ENCODE data around the gene MEI1.
A peak's percentile ranks its signal among the peaks of the same experiment; 100 is the strongest.

The MEI1 gene

GRCh38 chr22:41787331-41787730, 88.0 kb downstream of the MEI1 start:
- DNase-seq, result no peak

GRCh38 chr22:41793871-41794270, 94.6 kb downstream of the MEI1 start:
- DNase-seq, result no peak

GRCh38 chr22:41798736-41799135, 99.4 kb downstream of the MEI1 start:
- no peak for DNase-seq

GRCh38 chr22:41799486-41800347, 100.4 kb downstream of the MEI1 start:
- DNase-seq, result no peak

- peak; percentile 90 for DNase-seq
These were observed 101.2 kb downstream of the MEI1 start, which contains the start of gene CCDC134 for GRCh38 chr22:41800348-41801146. CCDC134 (plus strand) TSS chr22:41800679; CDS start chr22:41808891, 8,212 bp downstream.

- no peak for DNase-seq
These were observed 102.0 kb downstream of the MEI1 start for GRCh38 chr22:41801147-41801819.

DNA sequence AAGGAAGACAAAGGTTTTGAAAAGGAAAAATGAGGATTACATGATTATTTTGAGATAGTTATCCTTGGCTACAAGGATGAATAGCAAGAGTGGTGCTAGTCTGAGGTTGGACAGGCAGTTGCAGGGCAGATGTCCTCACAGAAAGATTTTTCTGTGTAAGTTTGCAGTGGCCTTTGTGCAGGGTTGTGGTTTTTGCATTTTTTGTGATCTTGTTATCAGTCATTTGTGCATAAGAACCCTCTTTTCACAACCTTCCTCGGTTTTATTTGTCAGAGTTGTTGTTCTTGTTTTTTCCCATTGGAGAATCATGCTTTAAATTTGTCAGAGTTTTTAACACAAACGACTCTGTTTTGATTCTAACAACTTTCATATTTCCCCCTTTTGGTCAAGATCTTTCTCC, 102.6 kb downstream of the MEI1 start:
- DNase-seq, result no peak

DNA sequence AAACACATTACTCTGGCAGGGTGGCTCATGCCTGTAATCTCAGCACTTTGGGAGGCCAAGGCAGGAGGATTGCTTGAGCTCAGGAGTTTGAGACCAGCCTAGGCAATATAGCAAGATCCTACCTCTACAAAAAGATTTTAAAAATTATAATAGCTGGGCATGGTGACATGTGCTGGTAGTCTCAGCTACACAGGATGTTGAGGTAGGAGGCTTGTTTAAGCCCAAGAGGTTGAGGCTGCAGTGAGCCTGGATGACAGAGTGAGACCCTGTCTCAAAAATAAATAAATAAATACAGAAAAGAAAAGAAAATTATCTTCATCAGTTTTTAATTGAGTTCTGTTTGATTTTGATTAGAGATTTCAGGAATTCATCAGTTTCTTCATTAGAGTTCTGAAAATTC, 106.3 kb downstream of the MEI1 start:
- DNase-seq, result no peak

- DNase-seq, result no peak
These were observed 109.1 kb downstream of the MEI1 start for GRCh38 chr22:41808400-41808799.

DNA sequence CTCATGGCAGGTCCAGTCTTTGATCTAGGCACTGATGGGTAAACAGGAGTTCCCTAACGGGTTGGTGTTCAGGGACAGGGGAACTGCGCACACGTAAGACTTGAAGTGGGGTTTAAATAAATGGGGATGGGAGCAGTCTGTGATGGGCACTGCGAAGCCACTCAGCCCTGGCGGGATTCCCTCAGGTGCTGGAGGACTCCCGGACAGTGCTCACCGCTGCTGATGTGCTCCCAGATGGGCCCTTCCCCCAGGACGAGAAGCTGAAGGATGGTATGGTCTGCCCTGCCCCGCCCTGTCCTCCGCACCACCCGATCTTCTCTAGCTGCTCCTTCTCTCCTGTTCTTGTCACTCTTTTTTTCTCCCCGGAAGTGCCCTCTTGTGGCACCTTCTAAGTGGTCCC, 110.7 kb downstream of the MEI1 start:
- DNase-seq, result no peak

DNA sequence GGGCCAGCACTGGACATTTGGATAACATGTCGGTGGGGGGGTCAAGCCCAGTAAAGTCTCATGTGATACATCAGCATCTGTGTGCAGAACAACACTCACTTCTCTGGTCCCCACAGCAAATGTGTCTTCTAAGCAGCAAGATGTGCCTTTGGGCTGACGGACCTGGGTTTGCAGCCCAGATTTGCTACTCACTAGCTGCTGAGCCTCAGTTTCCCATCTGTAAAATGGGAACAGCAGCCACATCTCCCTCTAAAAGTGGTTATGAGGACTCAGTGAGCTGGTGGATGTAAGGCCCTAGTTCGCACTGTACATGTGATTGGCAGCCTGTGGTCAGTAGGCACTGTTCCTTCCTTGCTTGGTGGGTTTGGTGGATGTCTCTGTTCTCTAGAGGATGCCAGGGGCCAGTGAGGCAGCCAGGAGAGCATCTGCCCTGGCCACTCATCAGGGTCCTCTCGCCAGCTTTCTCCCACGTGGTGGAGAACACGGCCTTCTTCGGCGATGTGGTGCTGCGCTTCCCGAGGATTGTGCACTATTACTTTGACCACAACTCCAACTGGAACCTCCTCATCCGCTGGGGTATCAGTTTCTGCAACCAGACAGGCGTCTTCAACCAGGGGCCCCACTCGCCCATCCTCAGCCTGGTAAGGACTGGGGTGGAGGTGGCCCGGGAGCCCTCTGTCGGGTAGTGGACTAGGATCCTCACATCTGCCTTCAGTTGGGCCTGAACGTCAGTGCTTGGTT, 113.7 kb downstream of the MEI1 start:
- no peak for DNase-seq

DNA sequence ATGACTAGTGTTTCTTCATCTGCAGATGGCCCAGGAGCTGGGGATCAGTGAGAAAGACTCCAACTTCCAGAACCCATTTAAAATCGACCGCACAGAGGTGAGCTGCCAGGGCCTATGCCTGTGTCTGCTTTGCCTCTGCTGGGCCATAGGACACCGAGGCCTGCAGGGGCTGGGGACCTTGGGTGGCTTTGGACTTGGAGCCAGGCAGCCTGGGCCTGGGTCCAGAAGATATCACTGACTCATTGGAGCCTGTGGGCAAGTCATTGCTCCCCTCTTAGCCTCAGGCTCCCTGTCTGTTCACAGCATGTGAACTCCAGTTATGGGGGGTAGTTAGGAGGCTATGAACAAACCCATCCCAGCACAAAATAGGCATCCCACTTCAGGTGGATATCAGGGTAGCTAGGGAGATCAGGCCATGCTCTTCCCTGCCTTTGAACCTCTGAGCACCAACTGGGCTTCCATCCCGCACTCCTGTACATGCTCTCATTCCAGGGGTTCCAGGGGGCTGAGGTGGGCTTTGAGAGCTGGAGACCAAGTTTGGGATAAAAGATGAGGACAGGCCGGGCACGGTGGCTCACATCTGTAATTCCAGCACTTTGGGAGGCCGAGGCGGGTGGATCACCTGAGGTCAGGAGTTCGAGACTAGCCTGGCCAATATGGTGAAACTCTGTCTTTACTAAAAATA, 114.6 kb downstream of the MEI1 start:
- DNase-seq, result no peak

GRCh38 chr22:41815716-41816115, 116.4 kb downstream of the MEI1 start:
- DNase-seq, result no peak

GRCh38 chr22:41816241-41816640, 116.9 kb downstream of the MEI1 start:
- DNase-seq, result no peak

DNA sequence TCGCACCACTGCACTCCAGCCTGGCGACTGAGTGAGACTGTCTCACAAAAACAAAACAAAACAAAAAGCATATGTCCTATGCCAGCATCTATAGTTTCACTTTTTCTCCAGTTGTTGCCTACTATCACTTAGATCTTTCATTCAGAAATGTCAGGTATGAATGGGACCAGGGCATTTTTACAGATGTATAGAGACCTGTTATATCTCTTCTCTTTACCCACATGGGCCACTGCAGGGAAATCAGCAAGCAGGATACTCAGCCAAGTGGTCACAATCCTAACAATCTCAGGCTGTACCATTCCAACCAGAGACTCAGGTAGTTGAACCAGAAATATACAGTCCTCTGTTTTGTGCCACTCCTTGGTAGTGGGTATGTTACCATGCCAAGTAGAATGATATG, 117.6 kb downstream of the MEI1 start:
- no peak for DNase-seq

GRCh38 chr22:41818011-41818410, 118.7 kb downstream of the MEI1 start:
- DNase-seq, result no peak

DNA sequence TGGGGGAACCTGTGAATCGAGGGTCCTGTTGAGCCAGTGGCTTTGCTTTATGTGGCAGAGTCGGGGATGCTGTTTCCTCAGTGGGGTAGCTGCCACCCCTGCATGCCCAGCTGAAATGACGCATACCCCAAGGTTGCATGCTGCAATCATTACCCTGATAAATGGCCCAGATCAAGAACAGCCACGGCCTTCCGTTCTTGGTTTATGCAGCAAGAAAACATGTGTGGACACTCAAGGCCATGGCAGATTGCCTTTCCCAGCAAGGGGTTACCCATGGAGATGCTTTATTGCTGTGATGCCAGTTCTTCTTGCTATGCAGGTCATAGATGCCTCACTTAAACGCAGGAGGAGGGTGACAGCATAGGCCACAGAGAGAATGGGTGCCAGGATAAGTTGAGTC, 119.3 kb downstream of the MEI1 start:
- no peak for DNase-seq

- no peak for DNase-seq
These were observed 120.0 kb downstream of the MEI1 start for GRCh38 chr22:41819257-41819656.

DNA sequence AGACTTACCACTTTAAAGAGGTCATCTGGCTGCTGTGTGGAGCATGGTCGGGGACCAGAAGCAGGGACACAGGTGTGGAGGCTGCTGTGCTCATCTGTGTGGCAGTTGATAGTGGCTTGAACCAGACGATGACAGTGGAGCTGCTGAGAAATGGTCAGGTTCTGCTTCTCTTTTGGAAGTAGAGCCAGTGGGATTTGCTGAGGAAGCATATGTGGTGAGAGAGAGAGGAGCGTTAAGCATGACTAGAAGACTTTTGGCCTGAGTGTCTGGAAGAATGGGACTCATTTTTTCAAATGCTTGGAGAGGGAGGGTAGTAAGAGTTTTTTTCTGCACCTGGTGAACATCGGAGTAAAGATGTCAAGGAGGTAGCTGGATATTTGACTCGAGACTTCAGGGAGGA, 121.1 kb downstream of the MEI1 start:
- no peak for DNase-seq

- no peak for DNase-seq
These were observed 122.4 kb downstream of the MEI1 start for GRCh38 chr22:41821471-41822316.

Measured in activated CD8-positive, alpha-beta memory T cell treated with anti-CD3 and anti-CD28 coated beads, Interleukin-2, amount 50 U/mL, for 4 hours (primary cell).